ENCODE data around the gene ZNRF3.
"Not testable (repeated sequence)": the region's sequence is repeated elsewhere in the genome, so short reads cannot be mapped to it uniquely, and the experiment has no call there.

Gene ZNRF3

DNA sequence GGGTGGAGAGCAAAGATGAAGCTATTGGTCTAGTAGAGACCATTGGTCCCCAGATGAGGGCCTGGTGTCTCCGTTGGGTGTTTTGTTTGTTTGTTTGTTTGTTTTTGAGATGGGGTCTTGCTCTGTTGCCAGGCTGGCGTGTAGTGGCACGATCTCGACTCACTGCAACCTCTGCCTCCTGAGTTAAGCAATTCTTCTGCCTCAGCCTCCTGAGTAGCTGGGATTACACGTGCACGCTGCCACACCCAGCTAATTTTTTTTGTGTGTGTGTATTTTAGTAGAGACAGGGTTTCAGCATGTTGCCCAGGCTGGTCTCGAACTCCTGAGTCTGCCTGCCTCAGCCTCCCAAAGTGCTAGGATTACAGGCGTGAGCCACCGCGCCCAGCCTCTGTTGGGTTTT, 25.4 kb downstream of the ZNRF3 start:
- not testable (repeated sequence) for DNase-seq (ENCODE audit: low read depth)

DNA sequence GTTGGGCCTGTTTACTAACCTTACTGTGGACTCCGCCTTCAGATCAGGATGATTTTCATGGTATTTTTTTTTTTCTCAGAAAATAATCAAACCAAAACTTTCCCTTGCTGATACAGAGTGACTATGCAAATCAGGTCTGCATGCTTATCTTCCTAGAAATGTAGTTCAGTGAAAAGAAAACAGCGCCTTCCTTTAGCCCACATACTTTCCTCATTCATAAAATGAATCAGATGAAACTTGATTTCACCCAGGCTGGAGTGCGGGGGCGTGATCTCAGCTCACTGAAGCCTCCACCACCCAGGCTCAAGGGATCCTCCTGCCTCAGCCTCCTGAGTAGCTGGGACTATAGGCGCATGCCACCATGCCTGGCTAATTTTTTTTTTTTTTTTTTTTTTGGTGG, 26.0 kb downstream of the ZNRF3 start:
- DNase-seq (ENCODE audit: low read depth) = no peak

DNA sequence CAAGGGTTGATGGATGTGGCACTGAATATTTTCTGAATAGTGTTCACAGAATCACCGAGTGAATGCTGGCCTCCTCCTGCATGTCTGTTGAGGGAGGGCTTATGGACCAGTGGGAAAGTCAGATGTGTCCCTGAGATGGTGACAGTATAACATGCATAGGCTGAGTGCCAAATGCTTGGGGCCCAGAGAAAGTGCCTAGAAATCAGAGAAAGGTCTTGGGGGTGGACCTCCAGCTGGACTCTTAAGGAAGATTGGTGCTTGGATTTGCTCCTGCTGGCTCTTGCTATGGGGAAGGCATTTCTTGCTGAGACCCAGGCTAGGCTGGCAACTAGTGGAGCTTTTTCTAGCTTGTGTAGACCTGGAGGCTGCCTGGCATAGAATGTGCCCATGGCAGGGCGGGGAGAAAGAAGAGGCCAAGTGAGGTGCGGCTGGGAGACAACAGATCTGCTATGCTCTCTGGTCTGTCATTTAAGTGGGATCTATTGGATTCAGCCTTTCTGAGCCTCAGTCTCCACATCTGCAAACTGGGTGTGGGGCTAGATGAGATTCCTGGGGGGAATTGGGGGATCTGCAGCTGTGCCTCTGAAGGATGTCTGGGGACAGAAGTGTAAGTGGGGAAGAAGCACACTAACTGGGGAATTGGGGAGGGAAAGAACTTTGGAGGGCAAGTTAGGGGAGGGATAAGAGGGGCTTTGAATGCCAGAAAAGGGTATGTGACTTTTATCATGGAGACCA, 27.4 kb downstream of the ZNRF3 start:
- DNase-seq (ENCODE audit: low read depth) = no peak

DNA sequence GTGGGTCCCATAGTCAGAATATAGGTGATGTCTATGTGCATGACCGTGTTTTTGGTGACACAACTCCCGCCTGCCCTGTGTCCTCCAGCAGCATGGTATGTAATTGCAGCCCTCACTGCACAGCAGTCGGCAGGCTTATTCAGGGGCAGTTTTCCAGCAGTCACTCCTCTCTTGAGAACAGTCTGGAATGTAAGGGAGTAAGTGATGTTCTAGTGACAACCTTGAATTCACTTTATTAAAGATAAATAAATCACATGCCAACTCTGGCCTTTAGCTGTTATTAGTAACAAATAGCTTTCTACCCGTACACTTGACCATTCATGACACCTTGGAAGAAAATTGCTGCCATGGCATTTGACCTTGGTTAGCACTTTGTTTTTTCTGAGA, 27.9 kb downstream of the ZNRF3 start:
- no peak for DNase-seq (ENCODE audit: low read depth)

DNA sequence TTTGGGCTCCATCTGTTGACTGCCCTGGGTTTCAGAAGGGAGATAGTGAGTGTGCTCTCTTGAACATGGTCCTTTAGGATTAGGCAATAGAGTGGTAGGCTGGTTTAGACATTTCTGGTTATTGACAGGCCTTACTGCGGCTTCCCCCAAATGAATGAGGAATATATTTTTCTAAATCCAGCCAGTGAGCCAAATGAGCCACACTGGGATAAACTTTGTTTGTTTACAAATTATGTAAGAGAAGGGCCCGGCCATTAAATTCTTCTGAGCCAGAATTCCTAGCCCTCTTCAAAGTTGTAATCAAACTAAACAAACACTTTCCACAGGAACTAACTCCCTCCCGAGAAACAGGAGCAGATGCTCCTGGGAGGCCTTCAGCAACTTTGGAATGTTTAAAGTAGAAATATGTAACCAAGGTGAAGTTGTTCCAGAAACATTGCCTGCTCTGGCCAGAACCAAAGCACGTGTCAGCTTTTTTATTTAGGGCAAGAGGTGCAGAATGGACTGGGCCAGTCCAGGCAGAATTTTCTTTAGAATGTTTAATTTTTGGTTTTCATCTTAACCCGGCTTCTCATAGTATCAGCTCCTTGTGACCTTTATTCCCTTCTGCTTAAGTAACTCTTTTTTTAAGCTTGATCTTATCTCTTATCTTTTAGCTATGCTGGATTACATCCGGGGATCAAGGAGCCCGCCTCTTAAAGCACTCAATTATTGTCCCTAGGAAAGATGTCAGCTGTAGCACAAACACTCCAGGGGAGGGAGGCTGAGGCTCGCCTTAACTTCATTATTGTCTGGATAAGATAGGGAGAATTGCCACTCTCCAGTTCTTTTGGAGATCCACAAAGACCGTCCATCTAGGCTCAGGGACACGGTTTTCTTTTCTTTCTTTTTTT, 28.7 kb downstream of the ZNRF3 start:
- peak; percentile 35 for DNase-seq (ENCODE audit: low read depth)

DNA sequence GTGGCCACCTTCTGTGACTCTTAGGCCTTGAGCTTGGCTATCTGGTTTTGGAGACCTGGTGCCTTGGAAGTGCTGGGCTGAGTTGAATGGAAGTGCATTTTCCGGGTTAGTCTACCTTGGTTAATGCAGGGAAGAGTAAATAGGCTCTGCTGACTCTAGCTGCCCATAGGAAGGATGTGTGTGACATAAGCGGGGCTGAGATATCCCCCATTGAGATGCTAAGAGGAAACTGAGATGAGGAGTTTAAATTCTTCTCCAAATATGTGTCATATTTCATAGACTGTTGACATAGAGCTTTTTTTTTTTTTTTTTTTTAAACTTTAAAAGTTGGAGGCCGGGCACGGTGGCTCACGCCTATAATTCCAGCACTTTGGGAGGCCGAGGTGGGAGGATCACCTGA, 30.8 kb downstream of the ZNRF3 start:
- no peak for DNase-seq (ENCODE audit: low read depth)

DNA sequence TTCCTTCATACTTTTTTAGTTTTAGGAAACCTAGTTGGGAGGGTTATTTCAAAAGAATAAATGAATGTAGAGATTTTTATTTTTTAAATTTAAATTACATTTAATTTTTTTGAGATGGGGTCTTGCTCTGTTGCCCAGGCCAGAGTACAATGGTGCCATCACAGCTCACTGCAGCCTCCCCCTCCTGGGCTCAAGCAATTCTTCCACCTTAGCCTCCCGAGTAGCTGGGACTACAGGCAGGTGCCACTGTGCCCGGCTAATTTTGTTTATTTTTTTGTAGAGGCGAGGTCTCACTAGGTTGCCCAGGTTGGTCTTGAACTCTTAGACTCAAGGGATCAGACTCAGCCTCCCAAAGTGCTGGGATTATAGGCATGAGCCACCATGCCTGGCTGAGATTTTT, 32.6 kb downstream of the ZNRF3 start:
- no peak for DNase-seq (ENCODE audit: low read depth)

DNA sequence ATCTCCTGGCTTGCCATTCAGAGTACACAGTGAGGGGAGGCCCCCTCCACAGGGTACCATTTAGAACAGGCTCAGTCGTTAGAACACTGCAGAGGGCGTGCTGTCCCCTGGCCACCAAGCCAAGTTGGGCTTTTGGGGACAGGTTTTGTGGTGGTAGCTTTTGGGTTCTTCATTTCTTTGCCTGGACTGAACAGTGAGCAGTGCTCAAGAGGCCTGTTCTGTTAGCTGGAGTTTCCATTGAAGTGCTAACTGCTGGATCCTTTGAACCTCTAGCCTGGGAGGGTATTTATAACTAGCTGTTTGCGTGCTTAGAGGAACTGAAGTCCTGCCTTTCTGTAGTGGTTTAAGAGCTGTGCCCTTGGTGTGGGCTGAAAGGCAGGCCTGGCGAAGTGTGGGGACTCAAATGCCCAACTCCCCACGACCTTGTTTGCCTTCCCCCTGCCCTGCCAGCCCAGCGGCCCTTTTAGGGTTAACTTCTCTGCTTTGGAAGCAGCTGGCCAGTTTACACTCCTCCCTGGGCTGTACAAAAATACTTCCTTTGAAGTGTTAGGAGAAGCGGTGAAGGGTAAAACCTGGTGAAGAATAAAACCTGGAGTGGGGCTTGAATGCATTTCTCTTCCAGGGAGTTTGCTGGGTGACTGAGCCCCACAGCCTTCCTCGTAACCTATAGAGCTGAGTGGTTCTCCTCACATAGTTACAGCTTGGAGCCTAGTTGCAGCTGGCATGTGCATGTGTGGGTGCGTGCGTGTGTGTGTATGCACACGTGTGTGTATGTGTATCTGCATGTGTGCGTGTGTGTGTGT, 34.6 kb downstream of the ZNRF3 start:
- DNase-seq (ENCODE audit: low read depth) = no peak

DNA sequence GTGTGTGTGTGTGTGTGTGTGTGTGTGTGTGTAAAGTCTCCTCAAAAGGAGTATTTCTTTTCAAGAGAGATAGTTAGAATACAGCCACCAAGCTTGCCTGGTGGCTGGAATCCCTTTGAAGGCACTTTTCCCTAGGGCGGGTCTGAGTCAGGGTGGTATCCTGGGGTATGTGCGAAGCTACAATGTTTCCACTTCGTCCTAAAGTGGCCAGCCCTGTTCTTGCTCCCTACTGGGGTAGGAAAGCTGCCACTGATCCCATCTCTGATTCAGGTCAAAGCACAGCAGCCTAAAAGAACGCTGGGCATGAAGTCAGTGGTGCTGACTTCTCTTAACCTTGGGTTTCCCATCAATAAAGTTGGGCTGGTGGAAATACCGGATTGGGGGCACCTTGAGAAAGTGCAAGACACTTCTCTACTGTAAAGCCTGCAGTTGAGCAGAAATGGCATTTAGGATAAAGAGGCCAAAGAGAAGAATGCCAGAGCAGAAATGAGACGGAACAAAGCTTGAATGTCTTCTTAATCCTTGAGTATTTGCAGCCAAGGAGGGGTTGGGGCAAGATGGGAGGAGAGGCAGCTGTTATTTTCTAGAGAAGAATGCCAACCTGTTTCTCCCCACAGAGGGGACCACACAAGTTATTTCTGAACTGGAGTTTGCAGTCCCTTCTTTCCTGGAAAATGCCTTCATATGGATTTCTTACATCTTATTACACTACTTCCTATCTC, 35.3 kb downstream of the ZNRF3 start:
- DNase-seq (ENCODE audit: low read depth) = no peak

DNA sequence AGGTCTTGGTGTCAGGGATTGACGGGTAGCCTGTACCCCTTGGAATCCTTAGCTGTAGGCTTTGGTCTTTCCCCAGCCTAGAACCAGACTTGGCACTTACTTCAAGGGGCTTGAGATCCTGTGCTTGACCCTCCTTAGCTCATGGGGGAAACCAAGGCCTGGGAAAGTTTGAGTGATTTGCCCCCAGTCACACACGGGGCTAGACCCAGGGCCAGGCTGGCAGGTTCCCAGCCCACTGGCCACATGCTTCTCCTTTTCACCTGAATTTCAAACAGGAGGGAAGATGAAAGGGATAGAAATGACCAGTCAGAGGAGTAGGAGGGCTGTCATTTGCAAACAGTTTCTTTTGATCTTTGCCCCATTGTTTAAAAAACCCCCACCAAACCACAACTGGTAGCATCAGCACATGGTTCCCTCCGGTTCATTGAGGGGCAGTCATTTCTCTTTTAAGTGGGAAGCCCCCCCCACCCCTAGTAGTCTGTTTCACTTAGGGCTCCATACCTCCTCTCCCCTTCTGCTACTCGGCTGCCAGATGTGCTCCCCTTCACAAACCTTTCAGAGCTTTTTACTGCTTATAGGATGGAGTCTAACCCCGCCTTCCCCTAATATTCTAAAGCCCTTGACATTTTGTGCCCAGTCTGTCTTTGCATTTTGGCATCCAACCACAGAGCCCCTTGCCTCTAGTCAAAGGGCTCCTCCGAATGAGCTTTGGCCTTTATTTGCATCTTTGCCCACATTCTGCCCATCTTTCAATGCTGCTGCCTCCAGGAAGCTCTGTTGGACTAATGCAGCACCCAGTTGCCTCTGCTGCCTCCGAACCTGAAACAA, 37.6 kb downstream of the ZNRF3 start:
- DNase-seq (ENCODE audit: low read depth) = no peak

DNA sequence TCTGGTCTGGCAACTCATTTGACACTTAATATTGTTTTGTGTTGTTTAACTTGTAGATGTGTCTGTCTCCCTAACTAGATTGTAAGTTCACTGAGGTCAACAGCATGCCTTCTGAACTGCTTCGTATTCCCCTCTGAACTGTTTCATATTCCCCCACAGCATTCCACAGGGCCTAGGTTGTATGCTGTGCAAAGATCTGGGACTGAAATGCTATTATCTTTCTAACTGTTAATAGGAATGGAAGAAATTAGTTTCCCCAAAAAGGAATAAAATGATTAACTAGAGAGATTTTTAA, 38.2 kb downstream of the ZNRF3 start:
- no peak for DNase-seq (ENCODE audit: low read depth)

DNA sequence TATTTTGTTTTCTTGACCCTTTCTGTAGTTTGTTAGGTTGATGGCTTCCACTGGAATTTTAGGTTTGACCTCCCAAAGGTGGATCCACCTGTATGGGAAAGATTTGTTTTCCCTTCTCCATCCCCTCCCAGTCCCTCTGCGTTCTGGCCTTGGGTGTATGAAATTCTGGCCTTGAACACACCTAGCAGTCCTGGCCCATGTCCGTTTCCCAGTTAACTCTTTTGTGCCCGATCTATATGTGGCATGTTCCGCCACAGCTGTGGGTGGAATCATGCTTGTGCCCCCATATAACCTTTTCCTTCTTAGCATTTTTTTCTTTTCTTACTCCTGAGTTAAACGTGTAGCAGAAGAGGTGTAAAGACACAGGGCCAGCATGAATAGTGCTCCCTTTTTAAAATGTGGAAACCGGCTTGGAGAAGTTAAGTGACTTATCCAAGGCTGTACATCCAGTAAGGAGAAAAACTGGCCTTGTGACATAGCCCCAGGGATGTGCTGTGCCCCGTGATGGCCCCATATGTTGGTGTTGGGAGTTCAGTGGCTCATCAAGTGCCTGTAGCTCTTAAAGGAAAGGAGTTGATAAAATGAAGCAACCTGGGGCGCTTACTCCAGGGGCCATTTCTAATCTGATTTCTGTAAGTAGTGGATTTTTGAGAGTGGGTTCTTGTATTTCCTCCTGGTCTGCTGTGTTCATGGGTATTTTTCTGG, 39.3 kb downstream of the ZNRF3 start:
- DNase-seq (ENCODE audit: low read depth) = no peak

DNA sequence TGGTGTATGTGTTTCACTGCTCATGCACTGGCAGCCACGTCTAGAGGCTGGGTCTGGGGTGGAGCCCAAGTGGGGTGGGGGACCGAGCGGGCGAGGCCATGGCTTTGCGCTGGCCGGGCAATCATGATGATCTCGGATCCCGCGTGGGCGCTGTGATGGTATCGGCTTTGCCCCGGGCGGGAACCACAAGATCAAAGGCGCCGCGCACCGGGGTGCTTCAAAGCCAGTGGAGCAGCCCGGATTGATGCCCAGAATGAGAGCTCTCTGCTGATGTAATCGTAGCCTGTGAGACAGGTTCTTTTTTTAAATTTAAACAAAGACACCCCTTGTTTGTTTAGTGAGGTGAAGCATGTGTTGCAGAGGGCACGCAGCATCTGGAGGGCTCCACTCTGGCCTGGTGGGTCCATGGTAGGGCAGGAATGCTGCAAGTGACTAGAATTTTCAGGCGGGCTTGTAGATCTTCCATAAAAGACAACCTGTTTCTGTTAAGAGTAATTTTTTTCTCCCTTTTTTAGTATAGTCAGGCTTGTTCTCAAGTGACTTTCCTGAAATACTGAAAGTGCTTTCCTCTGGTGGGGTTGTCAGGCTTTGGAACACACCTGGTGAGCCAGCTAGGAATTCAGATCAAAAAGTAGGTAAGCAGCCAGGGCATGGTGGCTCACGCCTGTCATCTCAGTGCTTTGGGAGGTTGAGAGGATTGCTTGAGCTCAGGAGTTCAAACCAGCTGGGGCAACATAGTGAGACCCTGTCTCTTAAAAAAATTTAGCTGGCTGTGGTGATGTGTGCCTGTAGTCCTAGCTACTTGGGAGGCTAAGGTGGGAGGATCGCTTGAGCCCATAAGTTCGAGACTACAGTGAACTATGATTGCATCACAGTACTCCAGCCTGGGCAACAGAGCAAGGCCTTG, 40.7 kb downstream of the ZNRF3 start:
- DNase-seq (ENCODE audit: low read depth) = no peak

DNA sequence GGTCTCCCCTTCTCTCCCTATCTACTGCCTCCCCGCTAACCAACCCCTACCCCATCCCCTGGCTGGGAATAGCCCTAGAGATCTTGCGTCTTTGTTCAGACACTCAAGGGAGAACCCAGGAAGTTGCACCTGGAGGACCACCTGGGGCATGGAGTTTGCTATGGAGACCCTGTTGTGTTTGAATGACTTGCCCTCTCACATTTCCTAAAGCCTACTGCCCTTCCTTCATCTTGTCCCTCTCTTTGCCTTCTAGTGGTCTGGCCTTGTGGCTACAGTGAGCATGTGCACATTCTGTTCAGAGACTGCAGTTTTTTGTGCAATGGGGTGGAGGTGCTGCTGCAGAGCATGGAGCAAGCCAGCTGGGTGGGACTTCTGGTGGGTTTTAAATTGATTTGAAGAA, 42.5 kb downstream of the ZNRF3 start:
- no peak for DNase-seq (ENCODE audit: low read depth)

DNA sequence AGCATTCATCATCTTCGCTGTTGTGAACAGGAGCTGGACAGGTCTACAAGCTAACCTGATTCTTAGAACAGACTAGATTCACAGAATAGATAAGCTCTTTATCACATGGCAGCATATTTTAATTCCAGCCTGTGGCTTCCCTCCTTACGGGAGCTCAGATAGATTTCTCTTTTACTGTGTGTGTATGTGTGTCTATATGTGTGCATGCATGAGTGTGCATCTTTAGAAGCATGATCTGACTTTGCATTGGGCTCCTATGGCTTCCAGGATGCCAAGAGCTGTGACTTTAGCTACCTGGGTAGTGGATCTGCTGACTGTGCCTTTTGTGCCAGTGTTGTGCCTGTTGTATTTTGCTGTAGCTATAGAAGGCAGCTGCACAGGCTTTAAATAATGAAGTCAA, 44.3 kb downstream of the ZNRF3 start:
- DNase-seq (ENCODE audit: low read depth) = no peak

DNA sequence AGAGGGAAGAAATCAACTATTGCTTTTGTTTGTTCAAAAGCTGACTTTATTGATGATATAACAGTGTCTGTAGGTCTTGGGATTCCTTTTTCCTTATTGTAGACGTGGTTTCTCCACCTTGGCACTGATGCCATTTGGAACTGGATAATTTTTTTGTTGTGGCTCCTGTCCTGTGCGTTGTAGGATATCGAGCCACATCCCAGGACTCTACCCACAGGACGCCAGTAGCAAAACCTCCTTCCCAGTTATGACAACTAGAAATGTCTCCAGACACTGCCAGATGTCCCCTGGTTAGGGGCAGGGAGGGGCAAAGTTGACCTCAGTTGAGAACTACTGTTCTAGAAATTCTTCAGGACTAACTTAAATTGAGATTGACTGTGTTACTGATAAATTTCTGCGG, 45.8 kb downstream of the ZNRF3 start:
- no peak for DNase-seq (ENCODE audit: low read depth)

DNA sequence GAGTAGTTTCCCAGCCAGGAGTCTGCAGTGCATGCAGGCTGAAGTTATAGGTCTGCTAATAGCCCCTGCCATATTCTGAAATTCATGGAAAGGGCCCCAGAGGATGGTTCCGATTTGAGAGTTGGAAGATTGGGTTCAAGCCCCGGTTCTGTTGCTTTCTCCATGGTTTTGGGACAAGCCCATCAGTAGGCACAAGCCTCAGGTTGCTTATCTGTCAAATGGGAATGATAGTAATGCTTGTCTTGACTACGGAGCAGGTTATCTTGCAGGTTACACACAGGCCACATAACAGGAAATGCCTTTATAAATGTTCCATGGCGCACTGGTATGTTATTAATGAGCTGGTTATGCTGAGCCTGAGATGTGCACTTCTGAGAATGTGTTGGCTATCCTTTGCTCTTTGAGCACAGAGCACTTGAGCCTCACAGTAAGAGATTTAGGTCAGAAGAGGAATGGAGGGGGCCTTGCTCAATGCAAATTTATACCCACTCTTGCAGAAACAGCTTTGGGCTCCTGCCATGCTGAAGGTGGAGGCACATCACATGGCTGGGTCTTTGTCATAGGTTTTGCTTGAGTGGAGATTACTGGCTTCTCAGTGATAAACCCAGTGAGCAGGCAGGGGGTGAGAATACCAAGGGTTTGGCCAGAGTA, 47.1 kb downstream of the ZNRF3 start:
- no peak for DNase-seq (ENCODE audit: low read depth)

DNA sequence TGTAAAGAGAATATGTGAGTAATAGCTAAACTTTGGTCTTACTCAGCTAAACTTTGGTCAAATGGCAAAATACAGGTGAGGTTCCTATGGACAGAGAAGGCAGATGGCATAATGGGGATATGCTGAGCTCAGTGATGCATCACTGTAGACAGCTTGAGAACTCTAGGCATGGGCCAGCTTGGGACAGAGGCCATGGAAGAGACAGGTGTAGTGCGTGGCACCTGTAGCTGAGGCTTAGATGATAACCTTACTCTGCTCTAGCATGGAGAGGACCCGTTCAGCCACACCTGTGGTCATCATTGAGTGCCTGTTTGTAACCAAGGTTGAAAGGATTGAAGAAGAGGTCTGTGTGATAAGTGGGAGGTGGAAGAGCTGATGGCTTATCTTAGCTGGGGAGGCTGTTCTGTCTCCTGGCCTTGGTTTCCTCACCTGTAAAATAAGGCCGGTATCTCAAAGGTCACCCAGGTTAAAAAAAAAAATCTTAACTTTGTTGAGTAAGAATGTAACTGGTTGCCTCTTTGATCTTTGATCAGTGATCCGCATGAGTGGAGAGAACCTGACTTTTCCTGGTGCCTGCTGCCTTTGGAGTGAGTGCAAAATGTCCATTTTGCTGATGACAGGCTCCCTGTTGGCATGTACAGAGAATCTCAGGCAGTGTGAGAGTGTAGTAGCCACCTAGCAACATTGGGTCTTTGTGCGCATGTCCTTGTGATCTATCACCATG, 48.6 kb downstream of the ZNRF3 start:
- no peak for DNase-seq (ENCODE audit: low read depth)

Data from GM04503 (cell line).